Measurements from ENCODE around the gene UBALD1.
"Not testable (repeated sequence)": the region's sequence is repeated elsewhere in the genome, so short reads cannot be mapped to it uniquely, and the experiment has no call there.

UBALD1 gene

GRCh38 chr16:4586291-4586690 is 28.4 kb downstream of the UBALD1 start:
- no peak for DNase-seq (ENCODE audit: low read depth)
- H3K4me3 ChIP-seq (ENCODE audit: low read depth, low read length): no peak overlapping the region
- TF ChIP-seq CTCF (IDR thresholded peaks at IDR 0.05; ENCODE audit: insufficient read depth, low read depth, low read length, missing control alignments): no peak

- DNase-seq (ENCODE audit: low read depth): no peak
- no peak overlapping the region for H3K4me3 ChIP-seq (ENCODE audit: low read depth, low read length)
- no peak for TF ChIP-seq CTCF (IDR thresholded peaks at IDR 0.05; ENCODE audit: insufficient read depth, low read depth, low read length, missing control alignments)
Measured at GRCh38 chr16:4583906-4584305, 30.8 kb downstream of the UBALD1 start.

GRCh38 chr16:4580250-4580649 is 34.4 kb downstream of the UBALD1 start:
- DNase-seq (ENCODE audit: low read depth): no peak
- H3K4me3 ChIP-seq (ENCODE audit: low read depth, low read length): no peak overlapping the region
- TF ChIP-seq CTCF (IDR thresholded peaks at IDR 0.05; ENCODE audit: insufficient read depth, low read depth, low read length, missing control alignments): no peak

GRCh38 chr16:4578961-4579530 is 35.6 kb downstream of the UBALD1 start:
- DNase-seq (ENCODE audit: low read depth): no peak
- TF ChIP-seq CTCF (IDR thresholded peaks at IDR 0.05; ENCODE audit: insufficient read depth, low read depth, low read length, missing control alignments): no peak
- H3K4me3 ChIP-seq (ENCODE audit: low read depth, low read length): no peak overlapping the region

- H3K4me3 ChIP-seq (ENCODE audit: low read depth, low read length): no peak overlapping the region
- TF ChIP-seq CTCF (IDR thresholded peaks at IDR 0.05; ENCODE audit: insufficient read depth, low read depth, low read length, missing control alignments): no peak
- no peak for DNase-seq (ENCODE audit: low read depth)
Measured at GRCh38 chr16:4576008-4576407, 38.7 kb downstream of the UBALD1 start.

GRCh38 chr16:4574919-4575705 is 39.6 kb downstream of the UBALD1 start:
- DNase-seq (ENCODE audit: low read depth): no peak
- H3K4me3 ChIP-seq (ENCODE audit: low read depth, low read length): no peak overlapping the region
- no peak for TF ChIP-seq CTCF (IDR thresholded peaks at IDR 0.05; ENCODE audit: insufficient read depth, low read depth, low read length, missing control alignments)

GRCh38 chr16:4573926-4574325 is 40.8 kb downstream of the UBALD1 start:
- not testable (repeated sequence) for H3K4me3 ChIP-seq (ENCODE audit: low read depth, low read length); DNase-seq (ENCODE audit: low read depth)

Measured in GM12865 (cell line).